ENCODE measurements around the gene ABLIM1. TPM values are rescaled to one million over a fixed set of nuclear protein-coding genes. Genes with fewer than 3 reads are reported as not detected.

ABLIM1 gene
- total RNA-seq, 1 experiment from 2014 or later = 79.3 TPM

- H3K4me1 Mint-ChIP-seq (ENCODE audit: low read depth, unreplicated experiment) = peaks cover 37% of the 10 kb centered on the region
- H3K4me3 ChIP-seq (ENCODE audit: low read depth, low read length) = no peak overlapping the region
- BruUV-seq (replicated peaks) = no TSS peak
- H3K4me1 ChIP-seq = peaks cover 43% of the 10 kb centered on the region
- ChIA-PET CTCF (interaction anchor here (1.1 kb wide), 1 partner anchor 89 kb away, joined by 3 read pairs; no protein-coding TSS in a partner anchor), POLR2A (interaction anchor here (0.6 kb wide), 1 partner anchor 136 kb away, joined by 8 read pairs; no protein-coding TSS in a partner anchor)
- H3K4me3 Mint-ChIP-seq (ENCODE audit: unreplicated experiment) = peak overlapping the region; percentile 12
- H3K9me3 ChIP-seq = no peaks in the 10 kb centered on the region
- H3K36me3 Mint-ChIP-seq (ENCODE audit: insufficient read depth, unreplicated experiment) = peaks cover 6% of the 10 kb centered on the region
- peak in 1 of 2 experiments; percentile 15 for DNase-seq
- no peaks in the 10 kb centered on the region for H3K9me3 Mint-ChIP-seq (ENCODE audit: unreplicated experiment)
- H3K27me3 ChIP-seq (replicated peaks; ENCODE audit: control insufficient read depth, insufficient read depth, low read length) = no peaks in the 10 kb centered on the region
- H3K36me3 ChIP-seq (ENCODE audit: control insufficient read depth, insufficient read depth, low read length) = no peaks in the 10 kb centered on the region
- H3K27me3 Mint-ChIP-seq (ENCODE audit: insufficient read depth, unreplicated experiment) = no peaks in the 10 kb centered on the region
- intact Hi-C loops (cut with micrococcal nuclease; ENCODE audit: unreplicated experiment) = loop anchor here (1.0 kb wide), 1 partner anchor 8 kb away; no protein-coding TSS in a partner anchor
- no peak for TF ChIP-seq CTCF (IDR thresholded peaks at IDR 0.05; ENCODE audit: insufficient read depth in 1 of 2, low read depth in 1 of 2, low read length in 1 of 2, severe bottlenecking in 1 of 2, unreplicated experiment in 1 of 2)
- H3K27ac Mint-ChIP-seq (ENCODE audit: unreplicated experiment) = peak overlapping the region; percentile 83
Measured at GRCh38 chr10:114605155-114605797, 52.8 kb downstream of the ABLIM1 start.

GRCh38 chr10:114604357-114605130 lies 53.5 kb downstream of the ABLIM1 start:
- Mint-ChIP-seq H3K36me3 (ENCODE audit: insufficient read depth, unreplicated experiment) (peaks cover 8% of the 10 kb centered on the region), H3K27ac (ENCODE audit: unreplicated experiment) (peak overlapping the region; percentile 83), H3K4me3 (ENCODE audit: unreplicated experiment) (no peak overlapping the region), H3K27me3 (ENCODE audit: insufficient read depth, unreplicated experiment) (no peaks in the 10 kb centered on the region), H3K4me1 (ENCODE audit: low read depth, unreplicated experiment) (peaks cover 37% of the 10 kb centered on the region), H3K9me3 (ENCODE audit: unreplicated experiment) (no peaks in the 10 kb centered on the region)
- no peak for TF ChIP-seq CTCF (IDR thresholded peaks at IDR 0.05; ENCODE audit: insufficient read depth in 1 of 2, low read depth in 1 of 2, low read length in 1 of 2, severe bottlenecking in 1 of 2, unreplicated experiment in 1 of 2)
- no TSS peak for BruUV-seq (replicated peaks)
- H3K4me1 ChIP-seq = peaks cover 43% of the 10 kb centered on the region
- intact Hi-C loops (cut with micrococcal nuclease; ENCODE audit: unreplicated experiment) = loop anchor here (1.0 kb wide), 1 partner anchor 9 kb away; no protein-coding TSS in a partner anchor
- POLR2A ChIA-PET = no interaction called here
- H3K36me3 ChIP-seq (ENCODE audit: control insufficient read depth, insufficient read depth, low read length) = no peaks in the 10 kb centered on the region
- no peaks in the 10 kb centered on the region for H3K27me3 ChIP-seq (replicated peaks; ENCODE audit: control insufficient read depth, insufficient read depth, low read length)
- no peak overlapping the region for H3K4me3 ChIP-seq (ENCODE audit: low read depth, low read length)
- no peaks in the 10 kb centered on the region for H3K9me3 ChIP-seq
- no peak for DNase-seq
- CTCF ChIA-PET = interaction anchor here (1.2 kb wide), 1 partner anchor 9 kb away, joined by 7 read pairs; no protein-coding TSS in a partner anchor

- POLR2A ChIA-PET = no interaction called here
- peaks cover 43% of the 10 kb centered on the region for H3K4me1 ChIP-seq
- H3K9me3 ChIP-seq = no peaks in the 10 kb centered on the region
- Mint-ChIP-seq H3K27me3 (ENCODE audit: insufficient read depth, unreplicated experiment) (no peaks in the 10 kb centered on the region), H3K27ac (ENCODE audit: unreplicated experiment) (peak overlapping the region; percentile 39), H3K36me3 (ENCODE audit: insufficient read depth, unreplicated experiment) (peaks cover 8% of the 10 kb centered on the region), H3K9me3 (ENCODE audit: unreplicated experiment) (no peaks in the 10 kb centered on the region), H3K4me3 (ENCODE audit: unreplicated experiment) (no peak overlapping the region), H3K4me1 (ENCODE audit: low read depth, unreplicated experiment) (peaks cover 37% of the 10 kb centered on the region)
- CTCF ChIA-PET = interaction anchor here (1.2 kb wide), 1 partner anchor 9 kb away, joined by 7 read pairs; no protein-coding TSS in a partner anchor
- H3K36me3 ChIP-seq (ENCODE audit: control insufficient read depth, insufficient read depth, low read length) = no peaks in the 10 kb centered on the region
- H3K27me3 ChIP-seq (replicated peaks; ENCODE audit: control insufficient read depth, insufficient read depth, low read length) = no peaks in the 10 kb centered on the region
- no peak for DNase-seq
- no peak overlapping the region for H3K4me3 ChIP-seq (ENCODE audit: low read depth, low read length)
- TF ChIP-seq CTCF (IDR thresholded peaks at IDR 0.05; ENCODE audit: insufficient read depth in 1 of 2, low read depth in 1 of 2, low read length in 1 of 2, severe bottlenecking in 1 of 2, unreplicated experiment in 1 of 2) = no peak
- intact Hi-C loops (cut with micrococcal nuclease; ENCODE audit: unreplicated experiment) = no loop called here
- BruUV-seq (replicated peaks) = no TSS peak
Measured at GRCh38 chr10:114603948-114604347, 54.1 kb downstream of the ABLIM1 start.
